ENCODE data around the gene DOCK9. TPM values are rescaled to one million over a fixed set of nuclear protein-coding genes. Genes with fewer than 3 reads are reported as not detected.

DOCK9 gene
- total RNA-seq, 1 experiment from 2014 or later: 31.7 TPM

GRCh38 chr13:98775386-98775785 lies 202.5 kb downstream of the DOCK9 start:
- no peak overlapping the region for H3K9ac ChIP-seq (ENCODE audit: low read length)
- POLR2A ChIA-PET (ENCODE audit: unreplicated experiment): no interaction called here

DNA sequence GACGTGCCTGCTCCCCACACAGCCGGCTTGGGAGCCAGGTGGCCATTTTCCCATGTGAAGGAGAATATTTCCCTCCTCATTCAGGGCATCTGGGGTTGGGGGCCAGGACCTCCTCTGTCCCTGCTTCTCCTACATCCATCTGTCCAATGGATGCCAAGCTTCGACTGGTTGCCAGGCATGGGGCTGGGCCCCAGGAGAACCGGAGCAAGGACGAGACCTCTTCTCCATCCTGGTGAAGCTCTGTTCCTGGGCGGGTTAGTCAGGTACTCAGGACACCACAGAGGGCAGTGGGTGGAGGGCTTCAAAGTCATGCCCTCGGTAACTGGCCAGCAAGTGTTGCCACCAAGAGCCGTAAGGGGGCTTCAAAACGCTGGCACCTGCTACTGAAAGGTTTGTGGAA lies 203.1 kb downstream of the DOCK9 start:
- no peaks in the 10 kb centered on the region for H3K79me2 ChIP-seq (ENCODE audit: low read length)
- H4K20me1 ChIP-seq (ENCODE audit: low read length): no peaks in the 10 kb centered on the region
- H3K9me3 ChIP-seq (ENCODE audit: low read length): no peaks in the 10 kb centered on the region
- no peaks in the 10 kb centered on the region for H3K36me3 ChIP-seq (ENCODE audit: low read depth, low read length)
- H2AFZ ChIP-seq (ENCODE audit: low read length): no peak overlapping the region
- no peaks in the 10 kb centered on the region for H3F3A ChIP-seq (ENCODE audit: low read length, unreplicated experiment)
- no peak for ATAC-seq
- DNase-seq: no peak
- ChIA-PET POLR2A (ENCODE audit: unreplicated experiment) (no interaction called here), CTCF (no interaction called here)
- no peak overlapping the region for H3K27ac ChIP-seq (ENCODE audit: low read length)
- no peaks in the 10 kb centered on the region for H3K9me2 ChIP-seq (replicated peaks; ENCODE audit: low read length)
- TF ChIP-seq EZH2 (IDR thresholded peaks at IDR 0.05; ENCODE audit: low read length, unreplicated experiment) (no peak), CTCF (conservative IDR thresholded peaks at IDR 0.05; ENCODE audit: low read depth, low read length) (no peak), EZH2phosphoT487 (IDR thresholded peaks at IDR 0.05; ENCODE audit: borderline replicate concordance, low read length) (no peak)
- BruUV-seq (replicated peaks): no TSS peak
- H3K4me1 ChIP-seq (ENCODE audit: insufficient read depth, low read length): peaks cover 14% of the 10 kb centered on the region
- H3K4me2 ChIP-seq (ENCODE audit: low read length): no peak overlapping the region
- intact Hi-C loops (cut with micrococcal nuclease): no loop called here
- no peak overlapping the region for H3K4me3 ChIP-seq (ENCODE audit: low read length)
- H3K9ac ChIP-seq (ENCODE audit: low read length): no peak overlapping the region
- no peaks in the 10 kb centered on the region for H3K27me3 ChIP-seq (ENCODE audit: low read length)

More at GRCh38 chr13:98775386-98775785, 202.5 kb downstream of the DOCK9 start:
- CTCF ChIA-PET: no interaction called here
- no peaks in the 10 kb centered on the region for H3K79me2 ChIP-seq (ENCODE audit: low read length)
- H3K4me2 ChIP-seq (ENCODE audit: low read length): no peak overlapping the region
- TF ChIP-seq CTCF (conservative IDR thresholded peaks at IDR 0.05; ENCODE audit: low read depth, low read length): no peak
- no peak for TF ChIP-seq EZH2 (IDR thresholded peaks at IDR 0.05; ENCODE audit: low read length, unreplicated experiment)
- TF ChIP-seq EZH2phosphoT487 (IDR thresholded peaks at IDR 0.05; ENCODE audit: borderline replicate concordance, low read length): no peak
- H3K27ac ChIP-seq (ENCODE audit: low read length): no peak overlapping the region; the same call in 1 of the 2 replicates
- ATAC-seq (no peak), DNase-seq (no peak)
- H2AFZ ChIP-seq (ENCODE audit: low read length): no peak overlapping the region
- H3K9me3 ChIP-seq (ENCODE audit: low read length): no peaks in the 10 kb centered on the region
- no peaks in the 10 kb centered on the region for H3K36me3 ChIP-seq (ENCODE audit: low read depth, low read length)
- peaks cover 14% of the 10 kb centered on the region for H3K4me1 ChIP-seq (ENCODE audit: insufficient read depth, low read length)
- H3K4me3 ChIP-seq (ENCODE audit: low read length): no peak overlapping the region
- BruUV-seq (replicated peaks): no TSS peak
- H3K27me3 ChIP-seq (ENCODE audit: low read length): no peaks in the 10 kb centered on the region
- no peaks in the 10 kb centered on the region for H3K9me2 ChIP-seq (replicated peaks; ENCODE audit: low read length)
- H4K20me1 ChIP-seq (ENCODE audit: low read length): no peaks in the 10 kb centered on the region
- intact Hi-C loops (cut with micrococcal nuclease): no loop called here
- H3F3A ChIP-seq (ENCODE audit: low read length, unreplicated experiment): no peaks in the 10 kb centered on the region

- no peak overlapping the region for H3K4me3 ChIP-seq (ENCODE audit: low read length)
- peaks cover 12% of the 10 kb centered on the region for H3K4me1 ChIP-seq (ENCODE audit: insufficient read depth, low read length)
- H3K9me3 ChIP-seq (ENCODE audit: low read length): no peaks in the 10 kb centered on the region
- H3K27me3 ChIP-seq (ENCODE audit: low read length): no peaks in the 10 kb centered on the region
- no peaks in the 10 kb centered on the region for H3K9me2 ChIP-seq (replicated peaks; ENCODE audit: low read length)
- BruUV-seq (replicated peaks): no TSS peak
- ChIA-PET POLR2A (ENCODE audit: unreplicated experiment) (no interaction called here), CTCF (no interaction called here)
- H3K36me3 ChIP-seq (ENCODE audit: low read depth, low read length): no peaks in the 10 kb centered on the region
- H2AFZ ChIP-seq (ENCODE audit: low read length): no peak overlapping the region
- no peak overlapping the region for H3K9ac ChIP-seq (ENCODE audit: low read length)
- no peaks in the 10 kb centered on the region for H4K20me1 ChIP-seq (ENCODE audit: low read length)
- TF ChIP-seq CTCF (conservative IDR thresholded peaks at IDR 0.05; ENCODE audit: low read depth, low read length): no peak
- TF ChIP-seq EZH2 (IDR thresholded peaks at IDR 0.05; ENCODE audit: low read length, unreplicated experiment): no peak
- no peak for TF ChIP-seq EZH2phosphoT487 (IDR thresholded peaks at IDR 0.05; ENCODE audit: borderline replicate concordance, low read length)
- ATAC-seq (no peak), DNase-seq (no peak)
- intact Hi-C loops (cut with micrococcal nuclease): no loop called here
- no peak overlapping the region for H3K4me2 ChIP-seq (ENCODE audit: low read length)
- H3K27ac ChIP-seq (ENCODE audit: low read length): no peak overlapping the region
- no peaks in the 10 kb centered on the region for H3K79me2 ChIP-seq (ENCODE audit: low read length)
- no peaks in the 10 kb centered on the region for H3F3A ChIP-seq (ENCODE audit: low read length, unreplicated experiment)
Measured at GRCh38 chr13:98773921-98774320, 203.9 kb downstream of the DOCK9 start.
